Activated naive CD4-positive, alpha-beta T cell treated with anti-CD3 and anti-CD28 coated beads, Interleukin-2, amount 10 ng/mL, durations not matched to agents 7 days and 5 days (primary cell): ENCODE results near the gene FBXO46.
A peak's percentile ranks its signal among the peaks of the same experiment; 100 is the strongest.

Source experiments
- CTCF ChIA-PET: fragments of 350-600 bp; sonication (Branson Sonifier 250); formaldehyde crosslinking; loops from one replicate; lab custom pipeline; 2021; ENCODE audit warnings: antibody characterized with exemption; lab: Charles Lee
- DNase-seq: peaks from one replicate; pipeline ENCODE4 v3.0.0-alpha.2; 2020
- H3K27ac Mint-ChIP-seq: one replicate; pipeline ENCODE4 v1.8.0; 2021; ENCODE audit warnings: mild to moderate bottlenecking, moderate library complexity, mixed read lengths
- H3K27me3 Mint-ChIP-seq: one replicate; pipeline ENCODE4 v1.8.0; 2021; ENCODE audit warnings: mild to moderate bottlenecking, mixed read lengths
- H3K36me3 Mint-ChIP-seq: one replicate; pipeline ENCODE4 v1.8.0; 2021; ENCODE audit warnings: mixed read lengths
- H3K4me1 Mint-ChIP-seq: one replicate; pipeline ENCODE4 v1.8.0; 2021; ENCODE audit warnings: mixed read lengths
- H3K4me3 Mint-ChIP-seq: one replicate; pipeline ENCODE4 v1.8.0; 2021; ENCODE audit warnings: mild to moderate bottlenecking, moderate library complexity, mixed read lengths
- H3K9me3 Mint-ChIP-seq: one replicate; pipeline ENCODE4 v1.8.0; 2021; ENCODE audit warnings: mixed read lengths

The FBXO46 gene

GRCh38 chr19:45769821-45770191, 39.1 kb upstream of the FBXO46 start:
- Mint-ChIP-seq H3K27ac (peak overlapping the region; percentile 89), H3K36me3 (no peaks in the 10 kb centered on the region), H3K27me3 (peaks cover 84% of the 10 kb centered on the region), H3K9me3 (no peaks in the 10 kb centered on the region), H3K4me3 (peak overlapping the region; percentile 83), H3K4me1 (peaks cover 23% of the 10 kb centered on the region)
- CTCF ChIA-PET, result interaction anchor here (0.8 to 4.8 kb wide), 15 partner anchors 9 to 282 kb away, joined by 3 to 92 read pairs (median 5); partner anchors contain the start of genes FBXO46, IRF2BP1, MYPOP and QPCTL
- peak; percentile 75 for DNase-seq

DNA sequence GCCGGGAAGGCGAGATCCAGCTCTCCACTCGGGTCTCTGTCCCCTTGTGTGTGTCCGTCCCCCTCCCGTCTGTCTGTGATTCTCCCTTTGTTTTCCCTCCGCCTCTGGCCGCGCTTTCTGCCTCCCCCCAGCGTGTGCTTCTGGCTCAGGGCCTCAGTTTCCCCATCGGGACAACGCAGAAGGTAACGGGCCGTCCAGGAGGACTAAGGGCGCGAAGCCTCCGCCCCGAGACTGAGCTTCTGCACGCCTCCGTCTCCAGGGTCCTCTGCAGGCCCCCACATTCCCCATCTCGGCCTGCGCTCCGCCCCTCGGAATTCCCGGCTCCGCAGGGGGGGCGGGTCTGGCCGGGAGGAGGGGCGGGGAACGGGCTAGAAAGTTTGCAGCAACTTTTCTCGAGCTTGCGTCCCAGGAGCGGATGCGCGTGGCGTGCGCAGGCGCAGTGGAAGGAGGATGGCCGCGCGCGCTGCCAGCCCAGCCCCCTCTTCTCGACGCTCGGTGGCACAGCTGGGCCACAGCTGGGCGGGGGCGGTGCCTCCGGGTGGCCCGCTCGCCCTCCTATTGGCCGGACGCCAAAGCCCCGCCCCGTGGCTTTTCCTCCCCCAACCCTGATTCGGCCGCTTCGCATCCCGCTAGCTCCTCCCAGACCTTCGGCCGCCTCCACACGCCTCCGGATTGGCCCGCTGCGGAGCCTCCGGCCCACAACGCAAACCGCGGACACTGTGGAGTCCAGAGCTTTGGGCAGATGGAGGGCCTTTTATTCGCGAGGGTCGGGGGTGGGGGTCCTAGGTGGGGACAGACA, 38.5 kb upstream of the FBXO46 start, which contains the start of gene SIX5:
Gene SIX5, minus strand, starts transcription at position 269 of the 799 bp plus-strand sequence. CDS start 408 bp downstream, outside the sequence.
- peak within 1 kb of the TSS; percentile 89 for H3K27ac Mint-ChIP-seq
- H3K4me1 Mint-ChIP-seq, result peaks cover 23% of the 10 kb centered on the region
- H3K36me3 Mint-ChIP-seq, result no peaks in the 10 kb centered on the region
- DNase-seq, result peak; percentile 96
- H3K9me3 Mint-ChIP-seq, result no peaks in the 10 kb centered on the region
- CTCF ChIA-PET, result interaction anchor here (0.6 to 4.8 kb wide), 26 partner anchors 9 to 282 kb away, joined by 3 to 92 read pairs (median 4); partner anchors contain the start of genes CCDC61, DMPK, FBXO46 and FOXA3
- peaks cover 87% of the 10 kb centered on the region for H3K27me3 Mint-ChIP-seq
- peak within 1 kb of the TSS; percentile 83 for H3K4me3 Mint-ChIP-seq

DNA sequence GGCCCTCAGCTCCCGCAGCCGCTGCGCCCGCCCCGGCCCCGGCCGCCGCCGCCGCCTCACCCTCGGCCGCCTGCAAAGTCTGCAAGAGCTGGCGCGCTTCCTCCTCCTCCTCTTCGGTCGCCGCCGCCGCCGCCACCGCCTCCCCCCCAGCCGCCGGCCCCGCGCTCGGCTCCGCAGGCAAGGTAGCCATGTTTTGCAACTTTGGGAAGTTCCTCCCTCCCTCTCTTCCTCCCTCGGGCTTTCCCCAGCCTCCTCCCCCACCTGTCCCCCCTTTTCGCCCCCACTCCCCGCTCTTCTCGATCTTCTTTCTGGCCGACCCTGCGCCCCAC, 37.9 kb upstream of the FBXO46 start:
- CTCF ChIA-PET, result interaction anchor here (0.8 to 4.8 kb wide), 16 partner anchors 10 to 283 kb away, joined by 3 to 92 read pairs (median 6); partner anchors contain the start of genes FBXO46, FOXA3, IRF2BP1 and MYPOP
- H3K4me3 Mint-ChIP-seq, result peak overlapping the region; percentile 83
- peaks cover 88% of the 10 kb centered on the region for H3K27me3 Mint-ChIP-seq
- H3K4me1 Mint-ChIP-seq, result peaks cover 23% of the 10 kb centered on the region
- H3K36me3 Mint-ChIP-seq, result no peaks in the 10 kb centered on the region
- H3K9me3 Mint-ChIP-seq, result no peaks in the 10 kb centered on the region
- peak; percentile 59 for DNase-seq
- no peak overlapping the region for H3K27ac Mint-ChIP-seq

GRCh38 chr19:45767881-45768654, 37.4 kb upstream of the FBXO46 start:
- peaks cover 93% of the 10 kb centered on the region for H3K27me3 Mint-ChIP-seq
- H3K9me3 Mint-ChIP-seq, result no peaks in the 10 kb centered on the region
- H3K4me1 Mint-ChIP-seq, result peaks cover 23% of the 10 kb centered on the region
- H3K36me3 Mint-ChIP-seq, result no peaks in the 10 kb centered on the region
- DNase-seq, result peak; percentile 52
- no peak overlapping the region for H3K27ac Mint-ChIP-seq
- H3K4me3 Mint-ChIP-seq, result peak overlapping the region; percentile 60
- CTCF ChIA-PET, result interaction anchor here (1.0 to 4.8 kb wide), 10 partner anchors 11 to 243 kb away, joined by 3 to 92 read pairs (median 6); partner anchors contain the start of genes IRF2BP1 and MYPOP

- peak overlapping the region; percentile 31 for H3K4me3 Mint-ChIP-seq
- no peak for DNase-seq
- H3K9me3 Mint-ChIP-seq, result no peaks in the 10 kb centered on the region
- no peaks in the 10 kb centered on the region for H3K36me3 Mint-ChIP-seq
- CTCF ChIA-PET, result interaction anchor here (4.8 kb wide), 1 partner anchor 31 kb away, joined by 92 read pairs; no protein-coding TSS in a partner anchor
- no peak overlapping the region for H3K27ac Mint-ChIP-seq
- H3K4me1 Mint-ChIP-seq, result peaks cover 23% of the 10 kb centered on the region
- H3K27me3 Mint-ChIP-seq, result peaks cover 92% of the 10 kb centered on the region
These were observed 36.7 kb upstream of the FBXO46 start for GRCh38 chr19:45767410-45767880.

GRCh38 chr19:45766869-45767346, 36.2 kb upstream of the FBXO46 start:
- peaks cover 91% of the 10 kb centered on the region for H3K27me3 Mint-ChIP-seq
- H3K4me3 Mint-ChIP-seq, result peak overlapping the region; percentile 23
- CTCF ChIA-PET, result interaction anchor here (4.8 kb wide), 1 partner anchor 32 kb away, joined by 92 read pairs; no protein-coding TSS in a partner anchor
- H3K36me3 Mint-ChIP-seq, result no peaks in the 10 kb centered on the region
- no peak for DNase-seq
- no peaks in the 10 kb centered on the region for H3K9me3 Mint-ChIP-seq
- H3K27ac Mint-ChIP-seq, result no peak overlapping the region
- peaks cover 23% of the 10 kb centered on the region for H3K4me1 Mint-ChIP-seq

GRCh38 chr19:45766296-45766868, 35.7 kb upstream of the FBXO46 start:
- H3K27me3 Mint-ChIP-seq, result peaks cover 91% of the 10 kb centered on the region

DNA sequence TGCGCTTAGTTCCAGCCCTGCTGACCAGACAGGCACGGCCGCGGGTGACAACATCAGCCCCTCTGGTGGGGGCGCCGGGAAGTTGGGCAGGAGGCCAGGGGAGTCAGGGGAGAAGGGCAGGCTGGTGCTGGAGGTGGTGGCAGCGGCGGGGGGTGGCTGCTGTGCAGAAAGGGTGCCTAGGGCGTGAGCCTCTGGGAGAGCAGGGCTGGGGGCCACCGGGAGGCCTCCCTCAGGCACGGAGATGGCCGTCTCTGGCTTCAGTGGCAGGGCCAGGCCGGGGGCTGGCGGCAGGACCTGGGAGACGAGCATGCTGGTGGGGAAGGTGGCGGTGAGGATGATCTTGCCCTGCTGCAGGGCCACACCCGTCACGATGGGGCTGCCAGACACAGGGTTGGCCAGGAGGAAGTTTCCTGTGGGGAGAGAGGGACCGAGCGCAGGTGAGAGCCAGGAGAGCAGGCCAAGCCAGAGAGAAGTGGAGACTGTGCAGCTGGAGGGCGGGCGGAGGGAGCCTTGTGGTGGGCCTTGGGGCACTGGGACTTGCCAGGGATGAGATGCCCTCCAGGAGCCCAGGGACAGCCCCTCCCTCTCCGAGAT, 35.1 kb upstream of the FBXO46 start:
- Mint-ChIP-seq H3K27me3 (peaks cover 89% of the 10 kb centered on the region), H3K4me3 (no peak overlapping the region), H3K27ac (no peak overlapping the region), H3K9me3 (no peaks in the 10 kb centered on the region), H3K4me1 (peaks cover 19% of the 10 kb centered on the region), H3K36me3 (no peaks in the 10 kb centered on the region)
- no peak for DNase-seq
- CTCF ChIA-PET, result interaction anchor here (1.3 to 1.4 kb wide), 2 partner anchors 14 to 34 kb away, joined by 3 to 4 read pairs; no protein-coding TSS in a partner anchor

More at GRCh38 chr19:45766296-45766868, 35.7 kb upstream of the FBXO46 start:
- no peak for DNase-seq
- no peaks in the 10 kb centered on the region for H3K9me3 Mint-ChIP-seq
- no peaks in the 10 kb centered on the region for H3K36me3 Mint-ChIP-seq
- H3K4me1 Mint-ChIP-seq, result peaks cover 23% of the 10 kb centered on the region
- no peak overlapping the region for H3K4me3 Mint-ChIP-seq
- no peak overlapping the region for H3K27ac Mint-ChIP-seq
- CTCF ChIA-PET, result interaction anchor here (1.3 to 4.8 kb wide), 2 partner anchors 13 to 32 kb away, joined by 4 to 92 read pairs; no protein-coding TSS in a partner anchor

DNA sequence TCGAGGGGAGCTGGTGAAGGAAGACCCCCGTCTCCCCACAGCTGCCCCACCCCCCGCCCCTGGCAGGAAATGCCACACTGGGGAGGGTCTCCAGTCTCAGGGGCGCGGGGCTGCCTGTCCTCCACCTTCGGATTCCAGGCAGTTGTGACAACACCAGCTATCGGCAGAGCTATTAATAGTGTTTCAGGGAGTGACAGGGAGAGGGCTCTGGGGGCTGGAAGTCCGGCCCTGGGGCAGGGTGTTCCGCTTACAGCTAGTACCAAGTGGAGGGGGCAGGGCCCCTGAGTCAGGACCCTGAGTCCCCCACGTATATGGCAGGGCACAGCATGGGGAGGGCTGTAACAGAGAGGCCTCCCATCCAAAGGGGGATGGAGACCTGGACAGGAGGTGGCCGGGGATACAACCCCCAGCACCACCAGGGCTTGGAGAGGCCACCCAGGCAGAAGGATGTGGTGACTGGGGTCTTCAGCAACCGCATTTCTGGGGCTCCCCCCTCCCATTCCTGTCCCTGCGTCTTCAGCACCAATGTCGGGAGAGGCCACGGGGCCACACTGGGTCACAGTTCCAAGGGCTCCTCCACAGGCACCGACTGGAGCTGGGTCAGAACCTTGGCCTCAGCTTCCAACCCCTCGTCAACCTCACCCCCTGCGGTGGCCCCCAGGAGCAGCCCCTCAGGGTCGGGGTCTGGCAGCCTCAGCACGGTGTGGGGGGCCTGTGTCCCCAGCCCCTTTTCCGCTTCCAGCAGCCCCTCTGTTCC, 34.4 kb upstream of the FBXO46 start:
- no peak overlapping the region for H3K4me3 Mint-ChIP-seq
- H3K27me3 Mint-ChIP-seq, result peaks cover 86% of the 10 kb centered on the region
- H3K36me3 Mint-ChIP-seq, result no peaks in the 10 kb centered on the region
- H3K4me1 Mint-ChIP-seq, result peaks cover 13% of the 10 kb centered on the region
- CTCF ChIA-PET, result interaction anchor here (1.3 to 1.4 kb wide), 2 partner anchors 14 to 34 kb away, joined by 3 to 4 read pairs; no protein-coding TSS in a partner anchor
- DNase-seq, result no peak
- H3K27ac Mint-ChIP-seq, result no peak overlapping the region
- H3K9me3 Mint-ChIP-seq, result no peaks in the 10 kb centered on the region

- H3K4me3 Mint-ChIP-seq, result no peak overlapping the region
- H3K27ac Mint-ChIP-seq, result no peak overlapping the region
- peaks cover 84% of the 10 kb centered on the region for H3K27me3 Mint-ChIP-seq
- CTCF ChIA-PET, result interaction anchor here (1.0 to 1.4 kb wide), 2 partner anchors 15 to 35 kb away, joined by 3 read pairs; no protein-coding TSS in a partner anchor
- no peaks in the 10 kb centered on the region for H3K9me3 Mint-ChIP-seq
- H3K4me1 Mint-ChIP-seq, result peaks cover 8% of the 10 kb centered on the region
- H3K36me3 Mint-ChIP-seq, result no peaks in the 10 kb centered on the region
- no peak for DNase-seq
These were observed 33.8 kb upstream of the FBXO46 start for GRCh38 chr19:45764475-45764874.

DNA sequence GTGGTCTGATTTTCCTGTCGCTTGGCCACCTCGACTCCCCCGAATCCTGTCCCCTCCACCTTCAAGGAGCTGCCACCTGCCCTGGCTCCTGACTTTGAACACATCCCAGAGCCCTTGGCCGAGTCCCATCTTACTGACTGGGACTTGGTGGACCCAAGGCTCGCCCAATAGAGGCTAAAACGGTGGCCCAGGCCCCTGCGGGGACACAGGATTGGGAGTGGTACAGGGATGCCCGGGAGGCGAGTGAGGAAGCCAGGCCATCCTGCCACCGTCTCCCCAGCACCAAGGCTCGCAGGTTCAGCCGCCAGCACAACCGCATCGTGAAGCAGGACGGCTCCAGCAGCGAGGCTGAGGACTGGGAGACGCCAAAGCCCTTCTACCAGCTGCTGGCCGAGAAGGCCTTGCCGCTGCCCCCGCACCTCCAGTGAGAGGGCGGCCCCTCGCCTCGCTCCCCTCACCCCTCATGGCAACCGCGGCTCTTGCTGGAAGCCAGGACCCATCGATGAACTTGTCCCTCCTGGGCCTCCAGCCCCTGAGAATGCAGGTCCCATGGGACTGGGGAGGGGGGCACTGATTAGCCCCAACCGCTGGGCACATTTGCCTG, 33.1 kb upstream of the FBXO46 start:
- Mint-ChIP-seq H3K27ac (no peak overlapping the region), H3K4me3 (no peak overlapping the region), H3K27me3 (peaks cover 85% of the 10 kb centered on the region), H3K4me1 (peaks cover 5% of the 10 kb centered on the region), H3K36me3 (no peaks in the 10 kb centered on the region), H3K9me3 (no peaks in the 10 kb centered on the region)
- CTCF ChIA-PET, result interaction anchor here (1.0 kb wide), 1 partner anchor 15 kb away, joined by 3 read pairs; no protein-coding TSS in a partner anchor
- DNase-seq, result no peak
